22Rv1 (cell line): ENCODE results near the gene NR4A3.

Experiments
- ZFX ChIP-seq: fragments of 450-650 bp; IDR thresholded peaks from 2 replicates; pipeline ENCODE4 v1.6.1; 2017; ENCODE audit warnings: antibody characterized with exemption, borderline replicate concordance
- TF ChIP-seq, protein P1 (sequence below): fragments of 450-650 bp; IDR thresholded peaks from 2 replicates; pipeline ENCODE4 v1.5.1; 2017; ENCODE audit warnings: mild to moderate bottlenecking

DNA sequence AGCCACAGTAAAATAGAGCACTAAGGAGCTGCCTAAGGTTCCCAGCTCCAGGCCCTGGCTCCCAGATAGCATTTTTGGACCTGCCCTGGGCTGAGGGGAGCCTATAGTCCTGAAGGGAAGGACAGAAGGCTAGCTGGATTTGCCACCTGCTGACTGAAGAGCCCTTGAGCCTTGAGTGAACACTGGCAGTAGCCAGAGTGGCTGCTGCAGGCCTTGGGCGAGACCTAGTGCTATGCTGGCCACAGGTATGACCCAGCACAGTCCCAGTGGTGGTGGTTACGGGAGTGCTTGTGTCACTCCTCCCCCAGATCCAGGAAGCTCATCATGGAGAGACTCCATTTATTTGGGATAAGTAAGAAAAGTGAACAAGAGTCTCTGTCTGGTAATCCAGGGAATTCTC is 74.4 kb downstream of the NR4A3 start:
- TF ChIP-seq, protein P1, sequence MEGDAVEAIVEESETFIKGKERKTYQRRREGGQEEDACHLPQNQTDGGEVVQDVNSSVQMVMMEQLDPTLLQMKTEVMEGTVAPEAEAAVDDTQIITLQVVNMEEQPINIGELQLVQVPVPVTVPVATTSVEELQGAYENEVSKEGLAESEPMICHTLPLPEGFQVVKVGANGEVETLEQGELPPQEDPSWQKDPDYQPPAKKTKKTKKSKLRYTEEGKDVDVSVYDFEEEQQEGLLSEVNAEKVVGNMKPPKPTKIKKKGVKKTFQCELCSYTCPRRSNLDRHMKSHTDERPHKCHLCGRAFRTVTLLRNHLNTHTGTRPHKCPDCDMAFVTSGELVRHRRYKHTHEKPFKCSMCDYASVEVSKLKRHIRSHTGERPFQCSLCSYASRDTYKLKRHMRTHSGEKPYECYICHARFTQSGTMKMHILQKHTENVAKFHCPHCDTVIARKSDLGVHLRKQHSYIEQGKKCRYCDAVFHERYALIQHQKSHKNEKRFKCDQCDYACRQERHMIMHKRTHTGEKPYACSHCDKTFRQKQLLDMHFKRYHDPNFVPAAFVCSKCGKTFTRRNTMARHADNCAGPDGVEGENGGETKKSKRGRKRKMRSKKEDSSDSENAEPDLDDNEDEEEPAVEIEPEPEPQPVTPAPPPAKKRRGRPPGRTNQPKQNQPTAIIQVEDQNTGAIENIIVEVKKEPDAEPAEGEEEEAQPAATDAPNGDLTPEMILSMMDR = no peak
- no peak for TF ChIP-seq ZFX
